ENCODE data around the gene NEUROD4.

DNA sequence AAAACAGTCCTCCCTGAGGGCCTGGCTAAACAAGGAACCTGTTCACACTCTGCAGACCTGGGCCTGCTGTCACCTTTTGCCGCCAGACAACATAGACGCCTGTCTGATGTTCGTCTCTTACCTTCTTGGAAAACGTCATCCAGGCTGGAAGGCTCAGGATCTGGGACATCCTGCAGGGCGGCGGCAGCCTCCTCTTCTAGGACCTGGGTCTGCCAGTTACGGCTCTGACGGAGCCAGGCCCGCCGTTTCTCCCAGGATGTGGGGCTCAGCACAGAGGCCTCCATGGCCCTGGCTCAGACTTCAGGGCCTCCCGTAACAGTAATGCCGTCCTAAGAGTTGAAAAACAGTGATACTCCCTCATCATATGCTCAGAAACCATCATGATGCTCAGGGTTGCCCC, 45.5 kb upstream of the NEUROD4 start:
- no peak for TF ChIP-seq CTCF (IDR thresholded peaks at IDR 0.05; ENCODE audit: low read depth, low read length)
- no peak for TF ChIP-seq EZH2phosphoT487 (IDR thresholded peaks at IDR 0.05; ENCODE audit: low read depth)
